KMS-11 (cell line): ENCODE data around the gene UPF2.

Experiments used
- H2AFZ ChIP-seq: fragments of 200-600 bp; sonication (generic); 2 replicates; pipeline ENCODE4 v1.6.1; 2016; ENCODE audit warnings: antibody characterized with exemption, mixed run types, low read depth
- H3K27ac ChIP-seq: fragments of 200-600 bp; sonication (generic); 2 replicates; pipeline ENCODE4 v1.6.1; 2016; ENCODE audit warnings: mild to moderate bottlenecking, mixed run types
- H3K27me3 ChIP-seq: fragments of 200-600 bp; sonication (generic); 2 replicates; pipeline ENCODE4 v1.6.1; 2017; ENCODE audit warnings: mild to moderate bottlenecking, low read depth, mixed run types, moderate library complexity; ENCODE audit not compliant: insufficient read depth
- H3K36me3 ChIP-seq: fragments of 200-600 bp; sonication (generic); 2 replicates; pipeline ENCODE4 v1.6.1; 2017; ENCODE audit warnings: mild to moderate bottlenecking, mixed run types; ENCODE audit not compliant: insufficient read depth
- H3K4me1 ChIP-seq: fragments of 200-600 bp; sonication (generic); 2 replicates; pipeline ENCODE4 v1.6.1; 2016; ENCODE audit warnings: mild to moderate bottlenecking, low read depth, mixed run types; ENCODE audit not compliant: poor library complexity, severe bottlenecking
- H3K4me2 ChIP-seq: fragments of 200-600 bp; sonication (generic); 2 replicates; pipeline ENCODE4 v1.7.0; 2016; ENCODE audit warnings: mild to moderate bottlenecking, mixed run types
- H3K4me3 ChIP-seq: fragments of 200-600 bp; sonication (generic); IDR thresholded peaks from 2 replicates; pipeline ENCODE4 v1.6.1; 2017; ENCODE audit warnings: low read depth, low read length, mixed read lengths; ENCODE audit not compliant: insufficient read depth
- H3K79me2 ChIP-seq: fragments of 200-600 bp; sonication (generic); 2 replicates; pipeline ENCODE4 v1.6.1; 2016; ENCODE audit warnings: low read depth, mixed run types; ENCODE audit not compliant: insufficient read depth
- H3K9ac ChIP-seq: fragments of 200-600 bp; sonication (generic); 2 replicates; pipeline ENCODE4 v1.6.1; 2016; ENCODE audit warnings: mild to moderate bottlenecking, mixed run types
- H4K20me1 ChIP-seq: fragments of 200-600 bp; sonication (generic); 2 replicates; pipeline ENCODE4 v1.6.1; 2016; ENCODE audit warnings: mild to moderate bottlenecking, mixed run types; ENCODE audit not compliant: insufficient read depth
- TF ChIP-seq, protein P1 (sequence below): fragments of 200-600 bp; sonication (generic); conservative IDR thresholded peaks from 2 replicates; pipeline ENCODE4 v1.6.1; 2017; ENCODE audit warnings: low read depth, mild to moderate bottlenecking, antibody characterized with exemption, low read length, moderate library complexity, mixed read lengths

The UPF2 gene

DNA sequence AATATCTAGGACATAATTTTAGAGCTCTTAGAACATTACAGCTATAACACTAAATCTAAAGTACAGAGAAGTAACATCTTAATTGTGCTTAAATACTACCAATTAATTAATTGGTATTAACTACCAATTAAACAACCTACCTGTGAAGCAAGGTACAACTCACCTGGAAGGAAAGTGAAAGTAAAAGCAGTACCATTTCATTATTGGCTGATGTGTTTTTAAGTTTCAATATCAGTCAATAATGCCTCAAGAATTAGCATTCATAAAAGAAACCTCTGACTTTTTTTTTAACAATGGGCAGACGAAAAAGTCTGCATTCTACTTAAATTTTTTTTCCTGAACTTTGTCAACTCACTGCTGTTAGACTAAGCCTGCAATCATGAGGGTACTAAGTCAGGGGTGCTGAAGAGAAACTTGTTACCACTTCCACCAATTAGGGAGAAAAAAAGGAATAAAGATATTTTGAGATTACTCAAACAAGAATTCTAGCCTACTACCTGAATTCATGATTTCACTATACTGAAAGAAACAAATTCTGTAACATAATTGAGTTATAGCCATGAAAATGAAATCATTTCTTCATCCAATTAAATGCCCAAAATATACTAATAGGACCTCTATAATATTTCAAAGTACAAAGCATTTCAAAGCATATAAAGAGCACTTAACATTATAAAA lies 19.9 kb downstream of the UPF2 start:
- H3K4me1 ChIP-seq, result peaks cover 34% of the 10 kb centered on the region
- no peak overlapping the region for H2AFZ ChIP-seq
- H3K27me3 ChIP-seq, result no peaks in the 10 kb centered on the region
- no peak overlapping the region for H3K4me3 ChIP-seq
- peaks cover 32% of the 10 kb centered on the region; the same call in 1 of the 2 replicates for H3K79me2 ChIP-seq
- H3K27ac ChIP-seq, result no peak overlapping the region
- H4K20me1 ChIP-seq, result no peaks in the 10 kb centered on the region; the same call in 1 of the 2 replicates
- H3K36me3 ChIP-seq, result no peaks in the 10 kb centered on the region
- H3K4me2 ChIP-seq, result no peak overlapping the region; the same call in 1 of the 2 replicates
- no peak overlapping the region for H3K9ac ChIP-seq
- TF ChIP-seq, protein P1, sequence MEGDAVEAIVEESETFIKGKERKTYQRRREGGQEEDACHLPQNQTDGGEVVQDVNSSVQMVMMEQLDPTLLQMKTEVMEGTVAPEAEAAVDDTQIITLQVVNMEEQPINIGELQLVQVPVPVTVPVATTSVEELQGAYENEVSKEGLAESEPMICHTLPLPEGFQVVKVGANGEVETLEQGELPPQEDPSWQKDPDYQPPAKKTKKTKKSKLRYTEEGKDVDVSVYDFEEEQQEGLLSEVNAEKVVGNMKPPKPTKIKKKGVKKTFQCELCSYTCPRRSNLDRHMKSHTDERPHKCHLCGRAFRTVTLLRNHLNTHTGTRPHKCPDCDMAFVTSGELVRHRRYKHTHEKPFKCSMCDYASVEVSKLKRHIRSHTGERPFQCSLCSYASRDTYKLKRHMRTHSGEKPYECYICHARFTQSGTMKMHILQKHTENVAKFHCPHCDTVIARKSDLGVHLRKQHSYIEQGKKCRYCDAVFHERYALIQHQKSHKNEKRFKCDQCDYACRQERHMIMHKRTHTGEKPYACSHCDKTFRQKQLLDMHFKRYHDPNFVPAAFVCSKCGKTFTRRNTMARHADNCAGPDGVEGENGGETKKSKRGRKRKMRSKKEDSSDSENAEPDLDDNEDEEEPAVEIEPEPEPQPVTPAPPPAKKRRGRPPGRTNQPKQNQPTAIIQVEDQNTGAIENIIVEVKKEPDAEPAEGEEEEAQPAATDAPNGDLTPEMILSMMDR, result no peak

DNA sequence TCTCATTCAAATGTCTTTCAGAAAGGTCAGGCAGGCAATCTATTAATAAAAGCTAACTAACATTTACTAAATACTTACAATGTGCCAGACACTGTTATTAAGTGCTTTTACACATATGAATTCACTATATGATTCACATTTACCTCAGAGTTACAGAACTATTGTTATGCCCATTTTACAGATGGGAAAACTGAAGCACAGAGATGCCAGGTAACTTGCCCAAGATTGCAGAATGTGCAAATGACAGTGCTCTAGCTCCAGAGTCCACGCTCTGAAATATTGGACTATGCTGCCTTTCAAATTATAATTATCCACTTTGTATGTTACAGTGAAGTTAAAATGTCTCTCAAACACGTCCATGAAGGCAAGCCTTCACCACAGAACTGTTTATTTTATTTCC lies 22.0 kb downstream of the UPF2 start:
- TF ChIP-seq, protein P1, result no peak
- Histone ChIP-seq H2AFZ (no peak overlapping the region), H3K4me3 (no peak overlapping the region), H3K27ac (no peak overlapping the region), H3K27me3 (no peaks in the 10 kb centered on the region), H3K4me1 (peaks cover 19% of the 10 kb centered on the region), H3K9ac (no peak overlapping the region), H3K36me3 (no peaks in the 10 kb centered on the region), H3K4me2 (no peak overlapping the region), H4K20me1 (no peaks in the 10 kb centered on the region; the same call in 1 of the 2 replicates), H3K79me2 (peaks cover 13% of the 10 kb centered on the region; the same call in 1 of the 2 replicates)

DNA sequence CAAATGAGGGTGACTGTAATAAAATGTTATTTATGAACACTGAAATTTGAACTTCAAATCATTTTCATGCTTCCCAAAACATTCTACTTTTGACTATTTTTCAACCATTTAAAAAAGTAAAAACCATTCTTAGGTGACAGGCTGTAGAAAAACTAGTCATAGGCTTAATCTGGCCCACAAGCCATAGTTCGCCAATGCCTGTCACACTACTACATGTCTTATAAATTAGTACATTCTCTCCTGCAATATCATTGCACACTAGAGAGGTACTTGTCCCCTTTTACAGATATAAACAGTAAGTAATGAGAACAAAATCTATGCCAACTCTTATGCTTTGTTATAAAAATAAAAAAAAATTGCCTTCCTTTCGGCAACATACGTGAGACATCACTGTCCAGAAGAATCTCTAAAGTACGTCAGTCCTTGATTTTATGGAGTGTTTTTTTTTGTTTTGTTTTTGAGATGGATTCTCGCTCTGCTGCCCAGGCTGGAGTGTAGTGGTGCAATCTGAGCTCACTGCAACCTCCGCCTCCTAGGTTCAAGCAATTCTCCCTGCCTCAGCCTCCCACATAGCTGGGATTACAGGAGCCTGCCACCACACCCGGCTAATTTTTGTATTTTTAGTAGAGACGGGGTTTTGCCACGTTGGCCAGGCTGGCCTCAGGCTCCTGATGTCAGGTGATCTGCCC lies 23.2 kb downstream of the UPF2 start:
- TF ChIP-seq, protein P1, result no peak
- H3K4me3 ChIP-seq, result no peak overlapping the region
- H3K9ac ChIP-seq, result no peak overlapping the region
- H3K27me3 ChIP-seq, result no peaks in the 10 kb centered on the region
- no peak overlapping the region for H2AFZ ChIP-seq
- peaks cover 8% of the 10 kb centered on the region; the same call in 1 of the 2 replicates for H3K79me2 ChIP-seq
- no peak overlapping the region for H3K27ac ChIP-seq
- peaks cover 19% of the 10 kb centered on the region for H3K4me1 ChIP-seq
- H3K36me3 ChIP-seq, result no peaks in the 10 kb centered on the region
- H3K4me2 ChIP-seq, result no peak overlapping the region
- H4K20me1 ChIP-seq, result no peaks in the 10 kb centered on the region; the same call in none of the 2 replicates

DNA sequence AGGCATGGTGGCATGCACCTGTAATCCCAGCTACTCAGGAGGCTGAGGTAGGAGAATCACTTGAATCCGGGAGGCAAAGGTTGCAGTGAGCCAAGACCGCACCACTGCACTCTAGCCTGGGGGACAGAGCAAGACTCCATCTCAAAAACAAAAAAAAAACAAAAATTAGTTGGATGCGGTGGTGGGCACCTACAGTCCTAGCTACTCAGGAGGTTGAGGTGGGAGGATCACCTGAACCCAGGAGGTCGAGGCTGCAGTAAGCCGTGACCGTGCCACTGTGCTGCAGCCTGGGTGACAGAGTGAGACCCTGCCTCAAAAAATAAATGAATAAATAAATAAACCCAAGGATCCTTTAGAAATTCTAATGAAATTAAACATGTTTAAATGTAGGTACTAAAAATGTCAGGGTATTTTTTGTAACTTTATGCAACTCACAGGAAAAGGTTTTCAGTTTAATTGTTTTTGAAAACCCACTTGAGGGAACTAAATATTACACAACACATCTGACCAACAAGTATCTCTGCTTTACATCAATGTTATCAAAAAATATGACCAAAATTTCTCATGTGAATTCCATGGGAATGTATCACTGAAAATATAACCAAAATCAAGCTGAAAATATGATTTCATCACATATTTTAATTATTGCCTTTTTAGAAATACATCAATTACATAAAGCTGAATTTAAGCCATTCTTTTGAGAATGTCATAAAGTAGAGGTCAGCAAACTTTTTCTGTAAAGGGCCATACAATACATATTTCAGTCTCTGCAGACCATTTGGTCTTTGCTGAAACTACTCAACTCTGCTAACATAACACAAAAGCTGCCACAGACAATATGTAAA lies 23.9 kb downstream of the UPF2 start:
- no peak overlapping the region for H3K4me2 ChIP-seq

More for the DNA sequence above, 23.9 kb downstream of the UPF2 start:
- H2AFZ ChIP-seq, result no peak overlapping the region
- peaks cover 15% of the 10 kb centered on the region for H3K4me1 ChIP-seq
- H3K27ac ChIP-seq, result no peak overlapping the region
- peaks cover 8% of the 10 kb centered on the region; the same call in 1 of the 2 replicates for H3K79me2 ChIP-seq
- H3K27me3 ChIP-seq, result no peaks in the 10 kb centered on the region
- no peaks in the 10 kb centered on the region; the same call in none of the 2 replicates for H4K20me1 ChIP-seq
- no peak overlapping the region for H3K9ac ChIP-seq
- H3K4me3 ChIP-seq, result no peak overlapping the region
- H3K36me3 ChIP-seq, result no peaks in the 10 kb centered on the region
- TF ChIP-seq, protein P1, result no peak
